GM12865 (cell line): ENCODE results near the gene POMT1.
A peak's percentile ranks its signal among the peaks of the same experiment; 100 is the strongest.

Experiments
- DNase-seq: peaks from one replicate; pipeline ENCODE4 v3.0.0; 2010; ENCODE audit warnings: low read depth
- H3K4me3 ChIP-seq: 2 replicates; pipeline ENCODE4 v1.5.1; 2011; ENCODE audit warnings: mild to moderate bottlenecking, low read depth, low read length, control low read depth
- CTCF ChIP-seq: IDR thresholded peaks from 2 replicates; pipeline ENCODE4 v1.5.1; 2011; ENCODE audit warnings: low read length, control low read depth, low read depth, inconsistent platforms; ENCODE audit not compliant: insufficient read depth; ENCODE audit errors: missing control alignments

POMT1 gene

DNA sequence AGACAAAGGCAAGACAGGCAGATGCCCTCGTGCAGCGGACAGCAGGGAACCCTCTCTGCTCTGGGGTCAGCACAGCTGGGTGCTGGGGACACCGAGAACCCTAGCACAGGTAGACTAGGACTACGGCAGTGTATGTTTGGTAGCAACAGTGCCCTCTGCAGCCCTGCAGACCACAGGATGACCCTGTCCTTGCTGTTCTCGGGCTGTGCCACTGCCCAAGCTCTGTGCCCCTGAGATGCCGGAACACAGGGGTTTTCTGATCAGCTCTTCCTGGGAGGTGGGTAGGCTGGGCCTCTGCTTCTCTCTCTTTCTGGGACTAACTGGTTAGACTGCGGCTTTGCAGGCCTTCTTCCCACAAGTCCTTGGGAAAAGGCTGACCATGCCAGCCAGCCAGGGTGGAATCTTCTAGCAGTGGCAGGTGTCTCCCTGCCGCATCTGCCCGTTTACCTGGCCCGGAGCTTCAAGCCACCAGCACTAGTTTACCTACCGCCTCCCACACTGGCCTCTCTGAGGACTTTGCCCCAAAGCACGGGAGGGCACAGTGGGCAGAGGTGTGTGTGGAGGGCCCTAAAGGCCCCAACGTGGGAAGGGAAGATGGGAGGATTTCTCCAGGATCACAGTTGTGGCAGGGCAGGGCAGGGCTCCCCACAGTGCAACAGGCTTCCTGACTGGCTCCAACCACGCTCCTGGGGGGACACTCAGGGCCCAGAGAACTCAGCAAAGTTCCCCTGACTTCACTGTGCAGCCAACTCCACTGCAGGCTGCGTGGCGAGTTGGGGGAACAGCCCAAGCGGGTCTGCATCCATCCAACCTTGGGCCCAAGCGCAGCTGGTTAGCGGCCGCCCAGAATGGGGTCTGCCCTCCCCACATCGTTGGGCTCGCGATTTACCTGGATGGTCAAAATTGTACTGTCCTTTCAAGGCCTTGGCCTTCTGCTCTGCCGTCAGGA, 27.2 kb downstream of the POMT1 start:
- DNase-seq = no peak
- no peak for TF ChIP-seq CTCF
- H3K4me3 ChIP-seq = peak overlapping the region; percentile 86

DNA sequence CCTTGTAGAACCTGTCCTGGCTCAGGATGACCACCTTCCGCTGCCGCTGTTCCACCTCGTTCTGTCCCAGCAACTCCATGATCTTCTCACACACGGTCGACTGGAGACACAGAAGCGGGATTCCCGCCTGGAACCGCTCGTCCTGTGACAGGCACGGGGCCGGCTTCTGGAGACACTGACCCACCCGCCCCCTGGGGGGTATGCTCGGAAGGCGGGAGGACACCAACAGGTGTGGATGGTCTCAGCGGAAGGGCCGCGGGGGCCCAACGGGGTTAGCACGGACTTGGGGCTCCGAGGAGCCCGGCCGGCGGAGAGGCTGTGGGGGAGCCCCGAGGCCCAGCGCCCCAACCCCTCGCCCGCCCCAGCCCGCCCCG, 27.8 kb downstream of the POMT1 start:
- TF ChIP-seq CTCF = peak; percentile 15

GRCh38 chr9:131530920-131531832, 28.5 kb downstream of the POMT1 start, which contains the start of gene UCK1:
UCK1 (minus strand) TSS chr9:131531263; CDS start chr9:131531174, 89 bp downstream.
- H3K4me3 ChIP-seq = peak within 1 kb of the TSS; percentile 86
- no peak for TF ChIP-seq CTCF
- peak; percentile 88 for DNase-seq

More for the DNA sequence above, 27.8 kb downstream of the POMT1 start:
- peak; percentile 27 for DNase-seq
- H3K4me3 ChIP-seq = peak overlapping the region; percentile 86

DNA sequence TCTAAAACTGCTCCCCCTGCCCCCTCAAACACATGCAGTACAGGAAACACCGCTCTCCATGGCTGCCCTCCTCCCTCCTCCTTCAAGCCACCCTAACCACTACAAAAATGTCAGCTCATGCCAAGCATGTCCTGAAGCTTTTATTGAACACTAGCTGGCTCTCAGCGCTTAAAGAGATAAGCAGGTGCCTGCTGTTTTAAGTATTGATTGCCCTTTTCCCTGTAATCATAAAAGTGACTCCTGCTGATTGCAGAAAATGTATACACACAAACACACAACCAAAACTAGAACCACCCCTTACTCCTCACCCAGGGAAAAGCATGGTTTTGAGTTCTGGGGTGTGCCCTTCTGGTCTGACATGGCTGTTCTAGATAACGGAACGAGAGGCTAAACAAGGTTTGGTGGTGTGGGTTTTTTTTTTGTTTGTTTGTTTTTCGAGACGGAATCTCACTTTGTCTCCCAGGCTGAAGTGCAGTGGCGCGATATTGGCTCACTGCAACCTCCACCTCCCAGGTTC, 32.1 kb downstream of the POMT1 start:
- no peak overlapping the region for H3K4me3 ChIP-seq
- DNase-seq = no peak
- TF ChIP-seq CTCF = no peak

GRCh38 chr9:131537946-131538345, 35.2 kb downstream of the POMT1 start:
- DNase-seq = no peak
- H3K4me3 ChIP-seq = no peak overlapping the region
- TF ChIP-seq CTCF = no peak

DNA sequence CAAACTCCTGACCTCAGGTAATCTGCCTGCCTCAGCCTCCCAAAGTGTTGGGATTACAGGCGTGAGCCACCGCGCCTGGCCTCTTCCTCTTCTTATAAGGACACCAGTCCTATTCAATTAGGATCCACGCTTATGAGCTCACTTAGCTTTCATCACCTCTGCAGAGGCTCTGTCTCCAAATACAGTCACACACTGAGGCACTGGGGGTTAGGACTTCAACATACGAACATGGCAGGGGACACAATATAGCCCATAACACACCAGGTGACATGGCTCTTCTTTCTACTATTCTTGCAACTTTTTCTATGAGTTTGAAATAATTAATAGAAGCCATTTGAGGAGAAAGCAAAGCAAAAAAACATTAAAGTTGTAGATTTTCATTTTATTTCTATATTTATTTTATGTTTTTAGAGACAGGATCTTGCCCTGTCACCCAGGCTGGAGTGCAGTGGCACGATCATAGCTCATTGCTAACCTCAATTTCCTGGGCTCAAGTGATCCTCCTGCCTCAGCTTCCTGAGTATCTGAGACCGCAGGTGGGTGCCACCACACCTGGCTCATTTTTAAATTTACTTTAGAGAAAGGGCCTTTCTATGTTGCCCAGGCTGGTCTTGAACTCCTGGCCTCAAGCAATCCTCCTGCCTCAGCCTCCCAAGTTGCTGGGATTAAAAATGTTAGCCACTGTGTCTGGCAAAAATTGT, 36.7 kb downstream of the POMT1 start:
- no peak overlapping the region for H3K4me3 ChIP-seq
- DNase-seq = no peak
- TF ChIP-seq CTCF = no peak
